H1 (cell line): Measurements from ENCODE around the gene COA1. TPM values are rescaled to one million over a fixed set of nuclear protein-coding genes. Genes with fewer than 3 reads are reported as not detected.

Source experiments
- polyA plus RNA-seq, 7 experiments: library from polyadenylated mRNA; depleted of rRNA in 3 of 7; stranded (reverse) in 5 of 7; unstranded in 2 of 7; fragments of >200 nt in 5 of 7; fragments of 200-250 nt in 2 of 7; gene quantifications; 1 replicate in 5 of 7; 2 replicates in 1 of 7; 4 replicates in 1 of 7; pipeline versions ENCODE4 v1.2.1 to v1.2.3, GENCODE V29; 2011 to 2013; ENCODE audit warnings: missing spikeins in 2 of 7, mixed read lengths in 2 of 7
- total RNA-seq: library from RNA; stranded (reverse); fragmentation: NEBNext Ultra II Directional; extraction: Animal tissue kit (Norgen Biotek cat#: 25700); gene quantifications from 2 replicates; pipeline ENCODE4 v1.2.1, GENCODE V29; 2021
- TF ChIP-seq, protein P1 (sequence below): fragments of 300-600 bp; sonication (generic); IDR thresholded peaks from 2 replicates; pipeline ENCODE4 v1.7.1; 2012; ENCODE audit warnings: low read length, moderate library complexity, mild to moderate bottlenecking, inconsistent platforms; ENCODE audit not compliant: insufficient replicate concordance

Gene COA1
- total and polyA plus RNA-seq, 2 of the 8 experiments (the other 6 are each of a cell fraction or from before 2014, with no cell fraction given) = 98.6 to 143 TPM

- TF ChIP-seq, protein P1, sequence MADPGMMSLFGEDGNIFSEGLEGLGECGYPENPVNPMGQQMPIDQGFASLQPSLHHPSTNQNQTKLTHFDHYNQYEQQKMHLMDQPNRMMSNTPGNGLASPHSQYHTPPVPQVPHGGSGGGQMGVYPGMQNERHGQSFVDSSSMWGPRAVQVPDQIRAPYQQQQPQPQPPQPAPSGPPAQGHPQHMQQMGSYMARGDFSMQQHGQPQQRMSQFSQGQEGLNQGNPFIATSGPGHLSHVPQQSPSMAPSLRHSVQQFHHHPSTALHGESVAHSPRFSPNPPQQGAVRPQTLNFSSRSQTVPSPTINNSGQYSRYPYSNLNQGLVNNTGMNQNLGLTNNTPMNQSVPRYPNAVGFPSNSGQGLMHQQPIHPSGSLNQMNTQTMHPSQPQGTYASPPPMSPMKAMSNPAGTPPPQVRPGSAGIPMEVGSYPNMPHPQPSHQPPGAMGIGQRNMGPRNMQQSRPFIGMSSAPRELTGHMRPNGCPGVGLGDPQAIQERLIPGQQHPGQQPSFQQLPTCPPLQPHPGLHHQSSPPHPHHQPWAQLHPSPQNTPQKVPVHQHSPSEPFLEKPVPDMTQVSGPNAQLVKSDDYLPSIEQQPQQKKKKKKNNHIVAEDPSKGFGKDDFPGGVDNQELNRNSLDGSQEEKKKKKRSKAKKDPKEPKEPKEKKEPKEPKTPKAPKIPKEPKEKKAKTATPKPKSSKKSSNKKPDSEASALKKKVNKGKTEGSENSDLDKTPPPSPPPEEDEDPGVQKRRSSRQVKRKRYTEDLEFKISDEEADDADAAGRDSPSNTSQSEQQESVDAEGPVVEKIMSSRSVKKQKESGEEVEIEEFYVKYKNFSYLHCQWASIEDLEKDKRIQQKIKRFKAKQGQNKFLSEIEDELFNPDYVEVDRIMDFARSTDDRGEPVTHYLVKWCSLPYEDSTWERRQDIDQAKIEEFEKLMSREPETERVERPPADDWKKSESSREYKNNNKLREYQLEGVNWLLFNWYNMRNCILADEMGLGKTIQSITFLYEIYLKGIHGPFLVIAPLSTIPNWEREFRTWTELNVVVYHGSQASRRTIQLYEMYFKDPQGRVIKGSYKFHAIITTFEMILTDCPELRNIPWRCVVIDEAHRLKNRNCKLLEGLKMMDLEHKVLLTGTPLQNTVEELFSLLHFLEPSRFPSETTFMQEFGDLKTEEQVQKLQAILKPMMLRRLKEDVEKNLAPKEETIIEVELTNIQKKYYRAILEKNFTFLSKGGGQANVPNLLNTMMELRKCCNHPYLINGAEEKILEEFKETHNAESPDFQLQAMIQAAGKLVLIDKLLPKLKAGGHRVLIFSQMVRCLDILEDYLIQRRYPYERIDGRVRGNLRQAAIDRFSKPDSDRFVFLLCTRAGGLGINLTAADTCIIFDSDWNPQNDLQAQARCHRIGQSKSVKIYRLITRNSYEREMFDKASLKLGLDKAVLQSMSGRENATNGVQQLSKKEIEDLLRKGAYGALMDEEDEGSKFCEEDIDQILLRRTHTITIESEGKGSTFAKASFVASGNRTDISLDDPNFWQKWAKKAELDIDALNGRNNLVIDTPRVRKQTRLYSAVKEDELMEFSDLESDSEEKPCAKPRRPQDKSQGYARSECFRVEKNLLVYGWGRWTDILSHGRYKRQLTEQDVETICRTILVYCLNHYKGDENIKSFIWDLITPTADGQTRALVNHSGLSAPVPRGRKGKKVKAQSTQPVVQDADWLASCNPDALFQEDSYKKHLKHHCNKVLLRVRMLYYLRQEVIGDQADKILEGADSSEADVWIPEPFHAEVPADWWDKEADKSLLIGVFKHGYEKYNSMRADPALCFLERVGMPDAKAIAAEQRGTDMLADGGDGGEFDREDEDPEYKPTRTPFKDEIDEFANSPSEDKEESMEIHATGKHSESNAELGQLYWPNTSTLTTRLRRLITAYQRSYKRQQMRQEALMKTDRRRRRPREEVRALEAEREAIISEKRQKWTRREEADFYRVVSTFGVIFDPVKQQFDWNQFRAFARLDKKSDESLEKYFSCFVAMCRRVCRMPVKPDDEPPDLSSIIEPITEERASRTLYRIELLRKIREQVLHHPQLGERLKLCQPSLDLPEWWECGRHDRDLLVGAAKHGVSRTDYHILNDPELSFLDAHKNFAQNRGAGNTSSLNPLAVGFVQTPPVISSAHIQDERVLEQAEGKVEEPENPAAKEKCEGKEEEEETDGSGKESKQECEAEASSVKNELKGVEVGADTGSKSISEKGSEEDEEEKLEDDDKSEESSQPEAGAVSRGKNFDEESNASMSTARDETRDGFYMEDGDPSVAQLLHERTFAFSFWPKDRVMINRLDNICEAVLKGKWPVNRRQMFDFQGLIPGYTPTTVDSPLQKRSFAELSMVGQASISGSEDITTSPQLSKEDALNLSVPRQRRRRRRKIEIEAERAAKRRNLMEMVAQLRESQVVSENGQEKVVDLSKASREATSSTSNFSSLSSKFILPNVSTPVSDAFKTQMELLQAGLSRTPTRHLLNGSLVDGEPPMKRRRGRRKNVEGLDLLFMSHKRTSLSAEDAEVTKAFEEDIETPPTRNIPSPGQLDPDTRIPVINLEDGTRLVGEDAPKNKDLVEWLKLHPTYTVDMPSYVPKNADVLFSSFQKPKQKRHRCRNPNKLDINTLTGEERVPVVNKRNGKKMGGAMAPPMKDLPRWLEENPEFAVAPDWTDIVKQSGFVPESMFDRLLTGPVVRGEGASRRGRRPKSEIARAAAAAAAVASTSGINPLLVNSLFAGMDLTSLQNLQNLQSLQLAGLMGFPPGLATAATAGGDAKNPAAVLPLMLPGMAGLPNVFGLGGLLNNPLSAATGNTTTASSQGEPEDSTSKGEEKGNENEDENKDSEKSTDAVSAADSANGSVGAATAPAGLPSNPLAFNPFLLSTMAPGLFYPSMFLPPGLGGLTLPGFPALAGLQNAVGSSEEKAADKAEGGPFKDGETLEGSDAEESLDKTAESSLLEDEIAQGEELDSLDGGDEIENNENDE = no peak
Observed at GRCh38 chr7:43758029-43758821, 28.9 kb upstream of the COA1 start, which contains the start of gene BLVRA (continued).
